Stimulated activated naive CD4-positive, alpha-beta T cell (primary cell): Measurements from ENCODE around the gene ITGA2B.
A peak's percentile ranks its signal among the peaks of the same experiment; 100 is the strongest.
"Not testable (repeated sequence)": the region's sequence is repeated elsewhere in the genome, so short reads cannot be mapped to it uniquely, and the experiment has no call there.

ENCODE experiments used
- DNase-seq, 6 experiments: peaks; one replicate each; lab custom pipeline; 2025; lab: John Stamatoyannopoulos, UW

Gene ITGA2B

GRCh38 chr17:44368391-44369243 is 20.8 kb downstream of the ITGA2B start:
- not testable (repeated sequence) for DNase-seq

GRCh38 chr17:44367231-44367979 is 22.0 kb downstream of the ITGA2B start:
- DNase-seq: no peak

- DNase-seq: not testable (repeated sequence)
These were observed 24.4 kb downstream of the ITGA2B start for GRCh38 chr17:44365051-44365450.

GRCh38 chr17:44363613-44364159 is 25.8 kb downstream of the ITGA2B start, which contains the start of gene FAM171A2:
TSS of gene FAM171A2 (minus strand) at chr17:44363853. CDS start at chr17:44363714, 139 bp downstream.
- DNase-seq: peak; percentile 21 to 74 (median 62)

- peak in 2 of 6 experiments; percentile 23 to 50 for DNase-seq
These were observed 26.4 kb downstream of the ITGA2B start for GRCh38 chr17:44362949-44363612.

- DNase-seq: no peak
These were observed 26.9 kb downstream of the ITGA2B start for GRCh38 chr17:44362459-44362948.

GRCh38 chr17:44361292-44362260 is 27.9 kb downstream of the ITGA2B start:
- DNase-seq: no peak

GRCh38 chr17:44360826-44361225 is 28.6 kb downstream of the ITGA2B start:
- no peak for DNase-seq

- no peak for DNase-seq
These were observed 29.3 kb downstream of the ITGA2B start for GRCh38 chr17:44360144-44360533.

- DNase-seq: no peak
These were observed 29.8 kb downstream of the ITGA2B start for GRCh38 chr17:44359458-44360143.

- DNase-seq: no peak
These were observed 30.4 kb downstream of the ITGA2B start for GRCh38 chr17:44359006-44359405.

GRCh38 chr17:44358066-44358465 is 31.4 kb downstream of the ITGA2B start:
- DNase-seq: no peak

GRCh38 chr17:44356241-44356640 is 33.2 kb downstream of the ITGA2B start:
- no peak for DNase-seq

- DNase-seq: no peak
These were observed 33.8 kb downstream of the ITGA2B start for GRCh38 chr17:44355642-44356099.

GRCh38 chr17:44354582-44355561 is 34.6 kb downstream of the ITGA2B start:
- peak; percentile 7 to 53 (median 39) for DNase-seq

GRCh38 chr17:44353672-44354331 is 35.6 kb downstream of the ITGA2B start:
- DNase-seq: peak in 3 of 6 experiments; percentile 20 to 30 (median 24)

- DNase-seq: no peak
These were observed 36.4 kb downstream of the ITGA2B start for GRCh38 chr17:44352828-44353671.
